ENCODE results near the gene ZNF821.

GRCh38 chr16:71896764-71897368 is 12.9 kb upstream of the ZNF821 start:
- no peak for TF ChIP-seq CTCF (IDR thresholded peaks at IDR 0.05; ENCODE audit: poor library complexity)
- TF ChIP-seq EZH2phosphoT487 (IDR thresholded peaks at IDR 0.05; ENCODE audit: low read depth, severe bottlenecking, unreplicated experiment): no peak
- no peak for TF ChIP-seq EZH2 (IDR thresholded peaks at IDR 0.05; ENCODE audit: borderline replicate concordance)
